Measurements from ENCODE around the gene METTL15.
"Not testable (repeated sequence)": the region's sequence is repeated elsewhere in the genome, so short reads cannot be mapped to it uniquely, and the experiment has no call there.

Gene METTL15

GRCh38 chr11:28169816-28170215 is 61.6 kb downstream of the METTL15 start:
- H3K27me3 ChIP-seq (replicated peaks; ENCODE audit: control insufficient read depth, insufficient read depth, low read length, poor library complexity, severe bottlenecking) = no peaks in the 10 kb centered on the region
- H3K9me3 ChIP-seq (ENCODE audit: control insufficient read depth, low read length) = no peaks in the 10 kb centered on the region
- H3K4me3 ChIP-seq (ENCODE audit: insufficient read depth, low read depth, low read length, poor library complexity, severe bottlenecking) = no peak overlapping the region
- H3K27ac ChIP-seq (ENCODE audit: insufficient read depth, low read length, poor library complexity, severe bottlenecking) = no peak overlapping the region
- DNase-seq = no peak
- no peaks in the 10 kb centered on the region for H3K36me3 ChIP-seq (ENCODE audit: control insufficient read depth, insufficient read depth, low read length)
- H3K4me1 ChIP-seq (ENCODE audit: control insufficient read depth, insufficient read depth, low read length, poor library complexity, severe bottlenecking) = no peaks in the 10 kb centered on the region

GRCh38 chr11:28170759-28171158 is 62.6 kb downstream of the METTL15 start:
- H3K36me3 ChIP-seq (ENCODE audit: control insufficient read depth, insufficient read depth, low read length) = no peaks in the 10 kb centered on the region
- no peak for DNase-seq
- H3K27me3 ChIP-seq (replicated peaks; ENCODE audit: control insufficient read depth, insufficient read depth, low read length, poor library complexity, severe bottlenecking) = no peaks in the 10 kb centered on the region
- no peak overlapping the region for H3K4me3 ChIP-seq (ENCODE audit: insufficient read depth, low read depth, low read length, poor library complexity, severe bottlenecking)
- H3K27ac ChIP-seq (ENCODE audit: insufficient read depth, low read length, poor library complexity, severe bottlenecking) = no peak overlapping the region
- H3K4me1 ChIP-seq (ENCODE audit: control insufficient read depth, insufficient read depth, low read length, poor library complexity, severe bottlenecking) = no peaks in the 10 kb centered on the region
- H3K9me3 ChIP-seq (ENCODE audit: control insufficient read depth, low read length) = no peaks in the 10 kb centered on the region

DNA sequence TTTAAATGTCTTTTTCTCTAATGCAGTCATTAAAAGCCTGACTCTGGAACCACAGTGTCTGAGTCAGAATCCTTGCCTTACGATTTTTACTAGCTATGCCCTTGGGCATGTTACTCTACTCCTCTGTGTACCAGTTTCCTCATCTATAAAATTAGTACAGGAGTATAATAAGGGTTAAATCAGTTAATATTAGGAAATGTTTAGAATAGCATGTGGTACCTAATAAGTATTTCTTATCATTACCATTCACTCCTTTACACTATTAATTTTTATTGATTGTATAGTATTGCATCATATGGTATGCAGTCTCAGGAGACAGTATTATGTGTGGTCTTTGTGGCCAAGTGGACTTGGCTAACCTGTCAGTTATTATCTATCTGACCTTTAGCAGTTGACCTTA is 68.2 kb downstream of the METTL15 start:
- DNase-seq = no peak
- H3K36me3 ChIP-seq (ENCODE audit: control insufficient read depth, insufficient read depth, low read length) = no peaks in the 10 kb centered on the region
- no peaks in the 10 kb centered on the region for H3K4me1 ChIP-seq (ENCODE audit: control insufficient read depth, insufficient read depth, low read length, poor library complexity, severe bottlenecking)
- no peaks in the 10 kb centered on the region for H3K27me3 ChIP-seq (replicated peaks; ENCODE audit: control insufficient read depth, insufficient read depth, low read length, poor library complexity, severe bottlenecking)
- no peak overlapping the region for H3K4me3 ChIP-seq (ENCODE audit: insufficient read depth, low read depth, low read length, poor library complexity, severe bottlenecking)
- H3K27ac ChIP-seq (ENCODE audit: insufficient read depth, low read length, poor library complexity, severe bottlenecking) = no peak overlapping the region
- no peaks in the 10 kb centered on the region for H3K9me3 ChIP-seq (ENCODE audit: control insufficient read depth, low read length)

DNA sequence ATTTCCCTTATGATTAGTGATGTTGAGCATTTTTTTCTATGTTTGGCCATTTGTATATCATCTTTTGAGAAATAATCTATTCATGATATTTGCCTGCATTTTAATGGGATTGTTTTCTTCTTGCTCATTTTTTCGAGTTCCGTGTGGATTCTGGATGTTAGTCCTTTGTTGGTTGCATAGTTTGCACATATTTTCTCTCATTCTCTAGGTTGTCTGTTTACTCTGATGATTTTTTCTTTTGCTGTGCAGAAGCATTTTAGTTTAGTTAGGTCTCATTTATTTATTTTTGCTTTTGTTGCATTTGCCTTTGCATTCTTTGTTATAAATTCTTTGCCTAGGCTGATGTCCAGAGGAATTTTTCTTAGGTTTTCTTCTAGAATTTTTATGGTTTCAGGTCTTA is 87.3 kb downstream of the METTL15 start:
- DNase-seq = no peak
- Histone ChIP-seq H3K4me1 (ENCODE audit: control insufficient read depth, insufficient read depth, low read length, poor library complexity, severe bottlenecking) (no peaks in the 10 kb centered on the region), H3K36me3 (ENCODE audit: control insufficient read depth, insufficient read depth, low read length) (no peaks in the 10 kb centered on the region), H3K27ac (ENCODE audit: insufficient read depth, low read length, poor library complexity, severe bottlenecking) (no peak overlapping the region), H3K9me3 (ENCODE audit: control insufficient read depth, low read length) (no peaks in the 10 kb centered on the region), H3K4me3 (ENCODE audit: insufficient read depth, low read depth, low read length, poor library complexity, severe bottlenecking) (no peak overlapping the region), H3K27me3 (replicated peaks; ENCODE audit: control insufficient read depth, insufficient read depth, low read length, poor library complexity, severe bottlenecking) (no peaks in the 10 kb centered on the region)

- H3K4me3 ChIP-seq (ENCODE audit: insufficient read depth, low read depth, low read length, poor library complexity, severe bottlenecking) = no peak overlapping the region
- no peak for DNase-seq
- H3K27me3 ChIP-seq (replicated peaks; ENCODE audit: control insufficient read depth, insufficient read depth, low read length, poor library complexity, severe bottlenecking) = no peaks in the 10 kb centered on the region
- no peaks in the 10 kb centered on the region for H3K36me3 ChIP-seq (ENCODE audit: control insufficient read depth, insufficient read depth, low read length)
- H3K4me1 ChIP-seq (ENCODE audit: control insufficient read depth, insufficient read depth, low read length, poor library complexity, severe bottlenecking) = no peaks in the 10 kb centered on the region
- no peaks in the 10 kb centered on the region for H3K9me3 ChIP-seq (ENCODE audit: control insufficient read depth, low read length)
- no peak overlapping the region for H3K27ac ChIP-seq (ENCODE audit: insufficient read depth, low read length, poor library complexity, severe bottlenecking)
Measured at GRCh38 chr11:28209906-28210305, 101.7 kb downstream of the METTL15 start.

DNA sequence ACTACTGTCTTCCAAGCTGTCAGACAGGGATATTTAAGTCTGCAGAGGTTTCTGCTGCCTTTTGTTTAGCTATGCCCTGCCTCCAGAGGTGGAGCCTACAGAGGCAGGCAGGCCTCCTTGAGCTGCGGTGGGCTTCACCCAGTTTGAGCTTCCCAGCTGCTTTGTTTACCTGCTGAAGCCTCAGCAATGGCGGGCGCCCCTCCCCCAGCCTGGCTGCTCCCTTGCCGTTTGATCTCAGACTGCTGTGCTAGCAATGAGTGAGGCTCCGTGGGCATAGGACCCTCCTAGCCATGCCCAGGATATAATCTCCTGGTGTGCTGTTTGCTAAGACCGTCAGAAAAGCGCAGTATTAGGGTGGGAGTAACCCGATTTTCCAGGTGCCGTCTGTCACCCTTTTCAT is 113.9 kb downstream of the METTL15 start:
- not testable (repeated sequence) for H3K9me3 ChIP-seq (ENCODE audit: control insufficient read depth, low read length); H3K27ac ChIP-seq (ENCODE audit: insufficient read depth, low read length, poor library complexity, severe bottlenecking); H3K4me3 ChIP-seq (ENCODE audit: insufficient read depth, low read depth, low read length, poor library complexity, severe bottlenecking); H3K4me1 ChIP-seq (ENCODE audit: control insufficient read depth, insufficient read depth, low read length, poor library complexity, severe bottlenecking); DNase-seq; H3K27me3 ChIP-seq (replicated peaks; ENCODE audit: control insufficient read depth, insufficient read depth, low read length, poor library complexity, severe bottlenecking); H3K36me3 ChIP-seq (ENCODE audit: control insufficient read depth, insufficient read depth, low read length)

- no peak overlapping the region for H3K4me3 ChIP-seq (ENCODE audit: insufficient read depth, low read depth, low read length, poor library complexity, severe bottlenecking)
- no peaks in the 10 kb centered on the region for H3K4me1 ChIP-seq (ENCODE audit: control insufficient read depth, insufficient read depth, low read length, poor library complexity, severe bottlenecking)
- no peaks in the 10 kb centered on the region for H3K9me3 ChIP-seq (ENCODE audit: control insufficient read depth, low read length)
- H3K36me3 ChIP-seq (ENCODE audit: control insufficient read depth, insufficient read depth, low read length) = no peaks in the 10 kb centered on the region
- H3K27me3 ChIP-seq (replicated peaks; ENCODE audit: control insufficient read depth, insufficient read depth, low read length, poor library complexity, severe bottlenecking) = no peaks in the 10 kb centered on the region
- DNase-seq = no peak
- no peak overlapping the region for H3K27ac ChIP-seq (ENCODE audit: insufficient read depth, low read length, poor library complexity, severe bottlenecking)
Measured at GRCh38 chr11:28223577-28223976, 115.4 kb downstream of the METTL15 start.

DNA sequence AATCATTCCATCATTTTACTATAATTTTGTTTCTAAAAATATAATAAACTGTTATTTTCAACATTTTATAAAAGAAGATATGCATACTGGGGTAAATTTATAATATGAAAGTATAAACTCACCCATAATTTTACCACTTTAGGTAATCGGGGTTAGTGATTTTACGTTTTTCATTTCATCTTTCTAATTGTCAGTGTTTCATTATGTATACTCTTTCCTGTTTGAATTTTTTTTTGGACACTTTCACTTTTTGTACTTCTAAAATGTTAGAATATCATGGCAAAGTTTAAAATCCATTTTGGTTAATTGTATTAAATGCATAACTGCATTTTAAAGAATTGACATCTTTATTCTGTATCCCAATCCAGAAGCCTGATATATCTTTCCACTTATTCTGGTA is 115.8 kb downstream of the METTL15 start:
- no peaks in the 10 kb centered on the region for H3K9me3 ChIP-seq (ENCODE audit: control insufficient read depth, low read length)
- no peak overlapping the region for H3K27ac ChIP-seq (ENCODE audit: insufficient read depth, low read length, poor library complexity, severe bottlenecking)
- no peak overlapping the region for H3K4me3 ChIP-seq (ENCODE audit: insufficient read depth, low read depth, low read length, poor library complexity, severe bottlenecking)
- H3K36me3 ChIP-seq (ENCODE audit: control insufficient read depth, insufficient read depth, low read length) = no peaks in the 10 kb centered on the region
- no peaks in the 10 kb centered on the region for H3K27me3 ChIP-seq (replicated peaks; ENCODE audit: control insufficient read depth, insufficient read depth, low read length, poor library complexity, severe bottlenecking)
- no peak for DNase-seq
- no peaks in the 10 kb centered on the region for H3K4me1 ChIP-seq (ENCODE audit: control insufficient read depth, insufficient read depth, low read length, poor library complexity, severe bottlenecking)

- H3K27ac ChIP-seq (ENCODE audit: insufficient read depth, low read length, poor library complexity, severe bottlenecking) = no peak overlapping the region
- H3K4me1 ChIP-seq (ENCODE audit: control insufficient read depth, insufficient read depth, low read length, poor library complexity, severe bottlenecking) = no peaks in the 10 kb centered on the region
- H3K4me3 ChIP-seq (ENCODE audit: insufficient read depth, low read depth, low read length, poor library complexity, severe bottlenecking) = no peak overlapping the region
- H3K36me3 ChIP-seq (ENCODE audit: control insufficient read depth, insufficient read depth, low read length) = no peaks in the 10 kb centered on the region
- no peak for DNase-seq
- H3K27me3 ChIP-seq (replicated peaks; ENCODE audit: control insufficient read depth, insufficient read depth, low read length, poor library complexity, severe bottlenecking) = no peaks in the 10 kb centered on the region
- H3K9me3 ChIP-seq (ENCODE audit: control insufficient read depth, low read length) = no peaks in the 10 kb centered on the region
Measured at GRCh38 chr11:28227460-28227859, 119.3 kb downstream of the METTL15 start.

DNA sequence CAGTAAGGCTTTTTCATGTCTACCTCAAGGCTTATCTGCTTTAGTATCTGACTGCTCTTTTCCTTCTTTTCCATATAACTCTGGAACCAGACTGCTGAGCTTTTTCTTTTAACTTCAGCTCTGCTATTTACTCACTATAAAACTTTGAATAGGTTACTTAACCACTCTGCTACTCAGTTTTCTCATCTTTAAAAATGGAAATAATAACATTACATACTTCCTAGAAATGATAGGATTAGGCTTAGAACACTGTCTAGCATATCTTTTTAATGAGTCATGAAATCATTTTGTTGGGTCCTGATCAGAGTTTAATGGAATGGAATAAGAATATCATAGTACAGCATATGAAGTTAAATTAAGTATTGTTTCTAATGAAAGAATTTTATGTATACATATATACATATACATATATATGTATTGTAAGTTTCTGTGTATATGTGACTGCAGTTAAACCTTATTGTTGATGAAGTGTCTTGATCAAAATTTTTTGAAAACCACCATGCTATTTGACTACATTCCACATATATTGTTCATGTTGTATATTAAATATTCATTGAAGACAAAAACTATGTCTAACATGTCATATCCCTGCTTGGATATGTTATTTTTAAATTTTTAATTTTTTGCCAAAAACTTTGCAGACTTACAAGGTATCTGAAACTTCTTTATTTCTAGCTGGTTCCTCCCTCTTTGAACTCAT is 120.2 kb downstream of the METTL15 start:
- Histone ChIP-seq H3K9me3 (ENCODE audit: control insufficient read depth, low read length) (no peaks in the 10 kb centered on the region), H3K36me3 (ENCODE audit: control insufficient read depth, insufficient read depth, low read length) (no peaks in the 10 kb centered on the region), H3K27me3 (replicated peaks; ENCODE audit: control insufficient read depth, insufficient read depth, low read length, poor library complexity, severe bottlenecking) (no peaks in the 10 kb centered on the region), H3K4me3 (ENCODE audit: insufficient read depth, low read depth, low read length, poor library complexity, severe bottlenecking) (no peak overlapping the region), H3K4me1 (ENCODE audit: control insufficient read depth, insufficient read depth, low read length, poor library complexity, severe bottlenecking) (no peaks in the 10 kb centered on the region), H3K27ac (ENCODE audit: insufficient read depth, low read length, poor library complexity, severe bottlenecking) (no peak overlapping the region)
- no peak for DNase-seq
